GM12878 (cell line): ENCODE measurements around the gene ARRDC1. TPM values are rescaled to one million over a fixed set of nuclear protein-coding genes. Genes with fewer than 3 reads are reported as not detected.

Experiments
- BACH1 ChIP-seq: fragments of 450-650 bp; IDR thresholded peaks from 2 replicates; pipeline ENCODE4 v1.6.1; 2017; ENCODE audit warnings: mild to moderate bottlenecking, borderline replicate concordance
- BHLHE40 ChIP-seq, 2 experiments: fragments of 450-650 bp in 1 of 2; IDR thresholded peaks; 2 replicates each; pipeline ENCODE4 v1.6.1; 2011 to 2017; ENCODE audit warnings: low read depth in 2 of 2, borderline replicate concordance in 1 of 2, improper control_type of control experiment in 1 of 2, low read length in 1 of 2, mild to moderate bottlenecking in 1 of 2
- BRCA1 ChIP-seq: IDR thresholded peaks from 2 replicates; pipeline ENCODE4 v1.6.1; 2011; ENCODE audit warnings: low read depth, low read length, improper control_type of control experiment
- CBFB ChIP-seq: IDR thresholded peaks from 2 replicates; pipeline ENCODE4 v1.6.1; 2016; ENCODE audit warnings: antibody characterized with exemption, low read depth
- CHD2 ChIP-seq: IDR thresholded peaks from 2 replicates; pipeline ENCODE4 v1.6.1; 2011; ENCODE audit warnings: low read depth, low read length, improper control_type of control experiment, borderline replicate concordance
- CREB1 ChIP-seq: IDR thresholded peaks from 2 replicates; pipeline ENCODE4 v1.6.1; 2012; ENCODE audit warnings: low read depth, mild to moderate bottlenecking, inconsistent platforms
- DPF2 ChIP-seq: fragments of 450-650 bp; IDR thresholded peaks from 2 replicates; pipeline ENCODE4 v1.6.1; 2017; ENCODE audit warnings: mild to moderate bottlenecking
- EGR1 ChIP-seq, 2 experiments: IDR thresholded peaks; 1 replicate in 1 of 2; 2 replicates in 1 of 2; pipeline ENCODE4 v1.6.1; 2011 to 2012; ENCODE audit warnings: low read depth in 2 of 2, low read length in 2 of 2, borderline replicate concordance in 1 of 2, mild to moderate bottlenecking in 1 of 2, moderate library complexity in 1 of 2
- ETV6 ChIP-seq, 2 experiments: fragments of 450-650 bp in 1 of 2; IDR thresholded peaks in 1 of 2; conservative IDR thresholded peaks in 1 of 2; 2 replicates each; pipeline ENCODE4 v1.6.1; 2014; ENCODE audit warnings: antibody characterized with exemption in 1 of 2, borderline replicate concordance in 1 of 2, low read depth in 1 of 2, mild to moderate bottlenecking in 1 of 2, moderate library complexity in 1 of 2
- GATAD2B ChIP-seq: fragments of 450-650 bp; conservative IDR thresholded peaks from 2 replicates; pipeline ENCODE4 v1.6.1; 2017; ENCODE audit warnings: low read depth, mild to moderate bottlenecking, moderate library complexity
- IKZF1 ChIP-seq: fragments of 450-650 bp; conservative IDR thresholded peaks from 2 replicates; pipeline ENCODE4 v1.6.1; 2017; ENCODE audit warnings: antibody characterized with exemption, mild to moderate bottlenecking
- KAT2A ChIP-seq: conservative IDR thresholded peaks from 2 replicates; pipeline ENCODE4 v1.6.1; 2011; ENCODE audit warnings: low read depth, low read length; ENCODE audit not compliant: control insufficient read depth
- LARP7 ChIP-seq: fragments of 450-650 bp; IDR thresholded peaks from 2 replicates; pipeline ENCODE4 v1.6.1; 2017; ENCODE audit warnings: mild to moderate bottlenecking
- MXI1 ChIP-seq: fragments of 150-350 bp; IDR thresholded peaks from 2 replicates; pipeline ENCODE4 v1.6.1; 2011; ENCODE audit warnings: low read depth, mild to moderate bottlenecking, inconsistent platforms, low read length, improper control_type of control experiment
- NRF1 ChIP-seq: conservative IDR thresholded peaks from 2 replicates; pipeline ENCODE4 v1.6.1; 2011; ENCODE audit warnings: mild to moderate bottlenecking, low read depth, low read length, improper control_type of control experiment
- POLR2A ChIP-seq: IDR thresholded peaks from 2 replicates; pipeline ENCODE4 v1.6.1; 2011; ENCODE audit warnings: low read depth, mild to moderate bottlenecking, low read length
- RAD51 ChIP-seq: fragments of 450-650 bp; IDR thresholded peaks from 2 replicates; pipeline ENCODE4 v1.6.1; 2016; ENCODE audit warnings: moderate library complexity, mild to moderate bottlenecking, inconsistent platforms
- RB1 ChIP-seq: fragments of 450-650 bp; formaldehyde crosslinking; IDR thresholded peaks from 2 replicates; pipeline ENCODE4 v1.6.1; 2017; ENCODE audit warnings: mild to moderate bottlenecking, borderline replicate concordance
- RELA ChIP-seq: fragments of 450-650 bp; IDR thresholded peaks from 2 replicates; pipeline ENCODE4 v1.8.0; 2014; ENCODE audit warnings: borderline replicate concordance; ENCODE audit not compliant: partially characterized antibody
- RUNX3 ChIP-seq: IDR thresholded peaks from 2 replicates; pipeline ENCODE4 v1.6.1; 2012; ENCODE audit warnings: low read length, inconsistent platforms
- SIN3A ChIP-seq: IDR thresholded peaks from 2 replicates; pipeline ENCODE4 v1.6.1; 2012; ENCODE audit warnings: low read depth, low read length, improper control_type of control experiment
- SP1 ChIP-seq: IDR thresholded peaks from one replicate; pipeline ENCODE4 v1.6.1; 2011; ENCODE audit warnings: low read depth, low read length
- STAT1 ChIP-seq: fragments of 450-650 bp; conservative IDR thresholded peaks from 2 replicates; pipeline ENCODE4 v1.6.1; 2014; ENCODE audit warnings: antibody characterized with exemption, mild to moderate bottlenecking
- TCF12 ChIP-seq: IDR thresholded peaks from 2 replicates; pipeline ENCODE4 v1.6.1; 2011; ENCODE audit warnings: low read depth, mild to moderate bottlenecking, low read length
- polyA plus RNA-seq, 11 experiments: library from polyadenylated mRNA; depleted of rRNA in 4 of 11; unstranded in 6 of 11; stranded (reverse) in 5 of 11; fragments of >200 nt; fragmentation: Nextera tagmentation in 4 of 11; fragmentation: Illumina TruSeq in 1 of 11; extraction: Ambion mirVana in 4 of 11; extraction: Trizol in 1 of 11; gene quantifications; 1 replicate in 1 of 11; 2 replicates in 10 of 11; pipeline versions ENCODE4 v1.2.1 to v1.2.3, GENCODE V29; 2011 to 2016; ENCODE audit warnings: inconsistent platforms in 2 of 11, missing spikeins in 2 of 11, low read depth in 1 of 11
- total RNA-seq, 4 experiments: library from RNA; depleted of rRNA in 3 of 4; stranded (reverse); fragments of >200 nt in 3 of 4; fragmentation: Illumina TruSeq in 1 of 4; extraction: Trizol in 1 of 4; gene quantifications; 2 replicates each; pipeline versions ENCODE4 v1.2.1 to v1.2.3, GENCODE V29; 2013 to 2021
- TF ChIP-seq, protein P1 (sequence below): IDR thresholded peaks from 2 replicates; pipeline ENCODE4 v1.6.1; 2012; ENCODE audit warnings: mild to moderate bottlenecking, low read depth, low read length
- TF ChIP-seq, protein P2 (sequence below): fragments of 450-650 bp; conservative IDR thresholded peaks from 2 replicates; pipeline ENCODE4 v1.6.1; 2017; ENCODE audit warnings: mild to moderate bottlenecking, moderate library complexity

Gene ARRDC1
- total and polyA plus RNA-seq, 10 of the 15 experiments (the other 5 are each of a cell fraction or from before 2014, with no cell fraction given), result 0.23 to 34.4 (median 20.9) TPM

DNA sequence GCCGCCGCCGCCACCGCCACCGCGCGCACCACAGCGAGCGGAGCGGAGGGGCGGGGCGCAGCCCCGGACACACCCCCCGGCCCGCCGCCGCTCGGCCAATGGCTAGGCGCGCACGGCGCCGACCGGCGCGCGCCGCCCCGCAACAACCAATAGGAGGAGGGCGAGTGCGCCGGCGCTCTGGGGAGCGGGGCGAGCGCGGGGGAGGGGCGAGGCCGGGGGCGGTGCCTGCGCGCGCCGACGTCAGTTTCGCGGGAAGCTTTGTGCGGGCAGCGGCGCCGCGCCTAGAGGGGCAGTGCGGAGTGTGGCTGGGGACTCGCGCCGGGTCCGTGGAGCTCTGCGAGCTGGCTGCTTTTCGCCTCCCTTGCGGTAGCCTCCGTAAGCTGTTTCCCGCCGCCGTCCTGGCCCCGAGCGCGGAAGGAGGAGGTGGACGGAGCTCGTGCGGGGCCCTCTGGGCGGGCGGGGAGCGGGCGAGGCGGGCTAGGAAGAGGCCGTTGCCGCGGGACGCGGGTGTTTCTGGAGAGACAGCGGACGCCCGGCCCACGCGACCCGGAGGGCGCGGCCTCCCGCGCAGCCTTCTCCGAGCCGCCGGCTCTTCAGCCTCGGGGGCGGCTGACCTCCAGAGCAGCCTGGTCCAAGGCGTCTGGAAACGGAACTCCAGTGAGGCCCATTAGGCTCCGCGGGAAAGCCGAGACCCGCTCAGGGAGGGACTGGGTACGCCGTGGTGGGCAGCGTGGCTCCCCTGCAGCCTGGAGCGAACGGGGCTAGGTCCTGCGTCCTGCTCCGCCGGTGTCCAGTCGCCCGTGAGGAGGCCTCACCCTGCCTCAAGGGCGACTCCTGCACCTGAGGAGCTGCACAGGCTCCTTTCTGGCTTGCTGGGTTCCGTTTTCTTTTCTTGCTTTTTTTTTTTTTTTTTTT is 14.8 kb upstream of the ARRDC1 start, which contains the start of gene ZMYND19 (continued):
- TF ChIP-seq, protein P1, sequence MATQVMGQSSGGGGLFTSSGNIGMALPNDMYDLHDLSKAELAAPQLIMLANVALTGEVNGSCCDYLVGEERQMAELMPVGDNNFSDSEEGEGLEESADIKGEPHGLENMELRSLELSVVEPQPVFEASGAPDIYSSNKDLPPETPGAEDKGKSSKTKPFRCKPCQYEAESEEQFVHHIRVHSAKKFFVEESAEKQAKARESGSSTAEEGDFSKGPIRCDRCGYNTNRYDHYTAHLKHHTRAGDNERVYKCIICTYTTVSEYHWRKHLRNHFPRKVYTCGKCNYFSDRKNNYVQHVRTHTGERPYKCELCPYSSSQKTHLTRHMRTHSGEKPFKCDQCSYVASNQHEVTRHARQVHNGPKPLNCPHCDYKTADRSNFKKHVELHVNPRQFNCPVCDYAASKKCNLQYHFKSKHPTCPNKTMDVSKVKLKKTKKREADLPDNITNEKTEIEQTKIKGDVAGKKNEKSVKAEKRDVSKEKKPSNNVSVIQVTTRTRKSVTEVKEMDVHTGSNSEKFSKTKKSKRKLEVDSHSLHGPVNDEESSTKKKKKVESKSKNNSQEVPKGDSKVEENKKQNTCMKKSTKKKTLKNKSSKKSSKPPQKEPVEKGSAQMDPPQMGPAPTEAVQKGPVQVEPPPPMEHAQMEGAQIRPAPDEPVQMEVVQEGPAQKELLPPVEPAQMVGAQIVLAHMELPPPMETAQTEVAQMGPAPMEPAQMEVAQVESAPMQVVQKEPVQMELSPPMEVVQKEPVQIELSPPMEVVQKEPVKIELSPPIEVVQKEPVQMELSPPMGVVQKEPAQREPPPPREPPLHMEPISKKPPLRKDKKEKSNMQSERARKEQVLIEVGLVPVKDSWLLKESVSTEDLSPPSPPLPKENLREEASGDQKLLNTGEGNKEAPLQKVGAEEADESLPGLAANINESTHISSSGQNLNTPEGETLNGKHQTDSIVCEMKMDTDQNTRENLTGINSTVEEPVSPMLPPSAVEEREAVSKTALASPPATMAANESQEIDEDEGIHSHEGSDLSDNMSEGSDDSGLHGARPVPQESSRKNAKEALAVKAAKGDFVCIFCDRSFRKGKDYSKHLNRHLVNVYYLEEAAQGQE, result no peak
- peak; percentile 80; the same call in 1 of the 2 replicates for TF ChIP-seq RB1
- no peak for TF ChIP-seq RAD51
- TF ChIP-seq SP1, result peak; percentile 72
- 0 out of 4 replicates have a peak, but pooled peaks of 1 of the 2 experiments have one; percentile 25 for TF ChIP-seq BHLHE40 (IDR thresholded peaks at IDR 0.05; ENCODE audit: borderline replicate concordance in 1 of 2, low read depth in 2 of 2, low read length in 1 of 2)
- TF ChIP-seq DPF2, result peak; percentile 50; the same call in 1 of the 2 replicates
- TF ChIP-seq GATAD2B, result 0 out of 2 replicates have a peak, but pooled peaks have one; percentile 31
- no peak for TF ChIP-seq STAT1
- peak; percentile 74 for TF ChIP-seq POLR2A
- peak; percentile 83 for TF ChIP-seq CREB1
- no peak for TF ChIP-seq KAT2A
- TF ChIP-seq IKZF1, result peak; percentile 61; the same call in 1 of the 2 replicates
- TF ChIP-seq TCF12, result 0 out of 2 replicates have a peak, but pooled peaks have one; percentile 18
- TF ChIP-seq LARP7, result peak; percentile 60
- no peak for TF ChIP-seq CBFB
- TF ChIP-seq NRF1, result peak; percentile 40; the same call in 1 of the 2 replicates
- TF ChIP-seq BRCA1, result no peak
- TF ChIP-seq, protein P2, sequence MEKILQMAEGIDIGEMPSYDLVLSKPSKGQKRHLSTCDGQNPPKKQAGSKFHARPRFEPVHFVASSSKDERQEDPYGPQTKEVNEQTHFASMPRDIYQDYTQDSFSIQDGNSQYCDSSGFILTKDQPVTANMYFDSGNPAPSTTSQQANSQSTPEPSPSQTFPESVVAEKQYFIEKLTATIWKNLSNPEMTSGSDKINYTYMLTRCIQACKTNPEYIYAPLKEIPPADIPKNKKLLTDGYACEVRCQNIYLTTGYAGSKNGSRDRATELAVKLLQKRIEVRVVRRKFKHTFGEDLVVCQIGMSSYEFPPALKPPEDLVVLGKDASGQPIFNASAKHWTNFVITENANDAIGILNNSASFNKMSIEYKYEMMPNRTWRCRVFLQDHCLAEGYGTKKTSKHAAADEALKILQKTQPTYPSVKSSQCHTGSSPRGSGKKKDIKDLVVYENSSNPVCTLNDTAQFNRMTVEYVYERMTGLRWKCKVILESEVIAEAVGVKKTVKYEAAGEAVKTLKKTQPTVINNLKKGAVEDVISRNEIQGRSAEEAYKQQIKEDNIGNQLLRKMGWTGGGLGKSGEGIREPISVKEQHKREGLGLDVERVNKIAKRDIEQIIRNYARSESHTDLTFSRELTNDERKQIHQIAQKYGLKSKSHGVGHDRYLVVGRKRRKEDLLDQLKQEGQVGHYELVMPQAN, result peak; percentile 91
- TF ChIP-seq RUNX3, result no peak
- peak; percentile 40; the same call in 1 of the 2 replicates for TF ChIP-seq BACH1
- 0 out of 2 replicates have a peak, but pooled peaks have one; percentile 28 for TF ChIP-seq CHD2
- no peak for TF ChIP-seq ETV6 (conservative IDR thresholded peaks at IDR 0.05 in 1 of 2, IDR thresholded peaks at IDR 0.05 in 1 of 2; ENCODE audit: borderline replicate concordance in 1 of 2, low read depth in 1 of 2)
- peak in 1 of 2 experiments; percentile 43; a peak in 1 of 3 replicates for TF ChIP-seq EGR1 (IDR thresholded peaks at IDR 0.05; ENCODE audit: borderline replicate concordance in 1 of 2, low read depth in 2 of 2, low read length in 2 of 2)
- TF ChIP-seq MXI1, result peak; percentile 44; the same call in 1 of the 2 replicates
- TF ChIP-seq RELA, result peak; percentile 11
- TF ChIP-seq SIN3A, result peak; percentile 70; the same call in 1 of the 2 replicates
